Epithelial cell of proximal tubule (primary cell): ENCODE measurements around the gene PRKCE. TPM values are rescaled to one million over a fixed set of nuclear protein-coding genes. Genes with fewer than 3 reads are reported as not detected.

Source experiments
- DNase-seq: peaks from one replicate; pipeline ENCODE4 v3.0.0-alpha.2; 2011; ENCODE audit warnings: low read depth
- H3K4me3 ChIP-seq: 2 replicates; pipeline ENCODE4 v1.5.1; 2011; ENCODE audit warnings: low read depth, mild to moderate bottlenecking, low read length
- CTCF ChIP-seq: conservative IDR thresholded peaks from 2 replicates; pipeline ENCODE4 v1.5.1; 2012; ENCODE audit warnings: low read depth, mild to moderate bottlenecking, low read length
- total RNA-seq: library from RNA; depleted of rRNA; stranded (reverse); fragments of >200 nt; gene quantifications from 2 replicates; pipeline ENCODE4 v1.2.3, GENCODE V29; 2015

The PRKCE gene
- total RNA-seq, 1 donor from 2014 or later, result 2.5 TPM

- H3K4me3 ChIP-seq, result no peak overlapping the region
- DNase-seq, result no peak
- TF ChIP-seq CTCF, result no peak
Measured at GRCh38 chr2:45789961-45790723, 138.7 kb downstream of the PRKCE start.

GRCh38 chr2:45793305-45793962, 142.0 kb downstream of the PRKCE start:
- no peak overlapping the region for H3K4me3 ChIP-seq
- DNase-seq, result no peak
- TF ChIP-seq CTCF, result no peak

GRCh38 chr2:45794134-45794617, 142.7 kb downstream of the PRKCE start:
- no peak overlapping the region for H3K4me3 ChIP-seq

GRCh38 chr2:45796500-45796899, 145.0 kb downstream of the PRKCE start:
- no peak for DNase-seq
- TF ChIP-seq CTCF, result no peak
- no peak overlapping the region for H3K4me3 ChIP-seq

More at GRCh38 chr2:45794134-45794617, 142.7 kb downstream of the PRKCE start:
- no peak for DNase-seq
- TF ChIP-seq CTCF, result no peak

- TF ChIP-seq CTCF, result no peak
- H3K4me3 ChIP-seq, result no peak overlapping the region
- DNase-seq, result no peak
Measured at GRCh38 chr2:45797451-45798230, 146.2 kb downstream of the PRKCE start.

GRCh38 chr2:45799679-45800381, 148.4 kb downstream of the PRKCE start:
- no peak for DNase-seq
- TF ChIP-seq CTCF, result no peak
- H3K4me3 ChIP-seq, result no peak overlapping the region
